HEK293T (cell line): Measurements from ENCODE around the gene PEAK1.
A peak's percentile ranks its signal among the peaks of the same experiment; 100 is the strongest.

Experiments
- CTCF ChIA-PET: fragments of 350-600 bp; formaldehyde crosslinking; extraction: SDS; loops from one replicate; lab custom pipeline; 2021; ENCODE audit warnings: antibody characterized with exemption, inconsistent platforms; lab: Yijun Ruan, JAX
- POLR2A ChIA-PET: fragments of 350-600 bp; formaldehyde crosslinking; extraction: SDS; loops from one replicate; lab custom pipeline; 2020; ENCODE audit warnings: antibody characterized with exemption, inconsistent platforms; lab: Yijun Ruan, JAX
- DNase-seq: peaks from one replicate; pipeline ENCODE4 v3.0.0; 2012; ENCODE audit warnings: mixed read lengths; ENCODE audit errors: extremely low spot score
- ARNT ChIP-seq: fragments of 450-650 bp; IDR thresholded peaks from 2 replicates; pipeline ENCODE4 v1.6.1; 2017; ENCODE audit warnings: mild to moderate bottlenecking
- BHLHE40 ChIP-seq: fragments of 450-650 bp; IDR thresholded peaks from 2 replicates; pipeline ENCODE4 v1.6.1; 2016; ENCODE audit warnings: mild to moderate bottlenecking, moderate library complexity, borderline replicate concordance
- CTBP1 ChIP-seq: fragments of 450-650 bp; IDR thresholded peaks from 2 replicates; pipeline ENCODE4 v1.6.1; 2016; ENCODE audit warnings: borderline replicate concordance
- ELF4 ChIP-seq: fragments of 450-650 bp; IDR thresholded peaks from 2 replicates; pipeline ENCODE4 v1.6.1; 2017; ENCODE audit warnings: antibody characterized with exemption
- FOXA1 ChIP-seq: fragments of 450-650 bp; IDR thresholded peaks from 2 replicates; pipeline ENCODE4 v1.6.1; 2016; ENCODE audit warnings: mild to moderate bottlenecking
- FOXK2 ChIP-seq: fragments of 450-650 bp; IDR thresholded peaks from 2 replicates; pipeline ENCODE4 v1.6.1; 2016; ENCODE audit warnings: mild to moderate bottlenecking
- FOXM1 ChIP-seq: fragments of 450-650 bp; IDR thresholded peaks from 2 replicates; pipeline ENCODE4 v1.6.1; 2017; ENCODE audit warnings: mild to moderate bottlenecking, borderline replicate concordance
- HDGF ChIP-seq: fragments of 450-650 bp; IDR thresholded peaks from 2 replicates; pipeline ENCODE4 v1.6.1; 2017; ENCODE audit warnings: antibody characterized with exemption, borderline replicate concordance
- L3MBTL2 ChIP-seq: fragments of 450-650 bp; conservative IDR thresholded peaks from 2 replicates; pipeline ENCODE4 v1.6.1; 2016; ENCODE audit warnings: mild to moderate bottlenecking
- LEF1 ChIP-seq: fragments of 450-650 bp; IDR thresholded peaks from 2 replicates; pipeline ENCODE4 v1.6.1; 2017; ENCODE audit warnings: mild to moderate bottlenecking, borderline replicate concordance
- NFRKB ChIP-seq: fragments of 450-650 bp; IDR thresholded peaks from 2 replicates; pipeline ENCODE4 v1.6.1; 2016; ENCODE audit warnings: mild to moderate bottlenecking, moderate library complexity
- SP1 ChIP-seq: fragments of 450-650 bp; IDR thresholded peaks from 2 replicates; pipeline ENCODE4 v1.6.1; 2017
- SUZ12 ChIP-seq: fragments of 450-650 bp; IDR thresholded peaks from 2 replicates; pipeline ENCODE4 v1.6.1; 2016; ENCODE audit warnings: mild to moderate bottlenecking
- TARDBP ChIP-seq: fragments of 450-650 bp; IDR thresholded peaks from 2 replicates; pipeline ENCODE4 v1.6.1; 2016
- ZNF384 ChIP-seq: fragments of 450-650 bp; IDR thresholded peaks from 2 replicates; pipeline ENCODE4 v1.6.1; 2016
- TF ChIP-seq, protein P1 (sequence below): fragments of 450-650 bp; IDR thresholded peaks from 2 replicates; pipeline ENCODE4 v1.6.1; 2016

Gene PEAK1

DNA sequence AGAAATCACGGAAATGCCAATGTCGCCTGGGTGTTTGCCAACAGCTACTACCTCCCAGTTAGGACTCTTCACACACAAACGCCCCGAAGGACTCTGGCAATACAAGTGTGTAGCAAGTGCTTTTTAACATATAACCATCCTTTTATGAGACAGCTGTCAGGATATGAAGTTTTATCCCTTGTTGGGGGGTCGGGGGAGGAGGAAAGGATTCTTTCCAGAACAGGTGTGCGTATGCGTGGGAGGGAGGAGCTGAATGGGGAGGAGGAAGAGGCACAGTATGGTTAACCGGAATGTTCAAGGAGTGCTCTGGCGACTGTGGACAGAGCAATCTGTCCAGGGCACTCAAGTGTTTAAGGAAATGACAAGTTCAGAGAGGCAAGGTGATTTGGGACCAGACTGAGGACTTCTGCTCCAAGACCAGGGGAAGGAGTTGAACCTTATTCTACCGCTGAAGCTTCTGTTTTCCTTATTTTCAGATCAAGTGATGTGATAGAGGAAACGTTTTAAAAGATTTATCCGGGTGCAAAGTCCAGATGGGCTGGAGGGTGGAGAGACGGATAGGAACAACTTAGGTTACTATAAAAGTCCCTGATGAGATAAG lies 350.3 kb downstream of the PEAK1 start:
- no peak for DNase-seq
- TF ChIP-seq, protein P1, sequence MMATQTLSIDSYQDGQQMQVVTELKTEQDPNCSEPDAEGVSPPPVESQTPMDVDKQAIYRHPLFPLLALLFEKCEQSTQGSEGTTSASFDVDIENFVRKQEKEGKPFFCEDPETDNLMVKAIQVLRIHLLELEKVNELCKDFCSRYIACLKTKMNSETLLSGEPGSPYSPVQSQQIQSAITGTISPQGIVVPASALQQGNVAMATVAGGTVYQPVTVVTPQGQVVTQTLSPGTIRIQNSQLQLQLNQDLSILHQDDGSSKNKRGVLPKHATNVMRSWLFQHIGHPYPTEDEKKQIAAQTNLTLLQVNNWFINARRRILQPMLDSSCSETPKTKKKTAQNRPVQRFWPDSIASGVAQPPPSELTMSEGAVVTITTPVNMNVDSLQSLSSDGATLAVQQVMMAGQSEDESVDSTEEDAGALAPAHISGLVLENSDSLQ, result no peak
- TF ChIP-seq CTBP1 (no peak), SP1 (no peak), FOXM1 (no peak), SUZ12 (no peak), BHLHE40 (no peak), NFRKB (no peak), L3MBTL2 (no peak), HDGF (no peak), FOXK2 (no peak), ZNF384 (no peak), ARNT (no peak), TARDBP (no peak)
- CTCF ChIA-PET, result interaction anchor here (1.7 kb wide), 1 partner anchor 96 kb away, joined by 3 read pairs; no protein-coding TSS in a partner anchor
- POLR2A ChIA-PET, result interaction anchor here (0.6 to 1.5 kb wide), 2 partner anchors 9 to 44 kb away, joined by 3 to 4 read pairs; no protein-coding TSS in a partner anchor

DNA sequence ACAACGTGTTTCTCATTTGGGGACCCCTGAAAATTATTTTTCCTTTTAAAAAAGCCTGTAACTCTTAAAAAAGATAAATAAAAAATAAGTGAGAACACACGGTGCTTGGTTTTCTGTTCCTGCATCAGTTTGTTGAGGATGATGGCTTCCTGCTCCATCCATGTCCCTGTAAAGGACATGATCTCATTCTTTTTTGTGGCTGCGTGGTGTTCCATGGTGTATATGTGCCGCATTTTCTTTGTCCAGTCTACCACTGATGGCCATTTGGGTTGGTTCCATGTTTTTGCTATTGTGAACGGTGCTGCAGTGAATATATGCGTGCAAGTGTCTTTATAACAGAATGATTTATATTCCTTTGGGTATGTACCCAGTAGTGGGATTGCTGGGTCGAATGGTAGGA lies 351.3 kb downstream of the PEAK1 start:
- TF ChIP-seq SP1, result no peak
- no peak for TF ChIP-seq FOXM1
- TF ChIP-seq, protein P1, result no peak
- no peak for TF ChIP-seq L3MBTL2
- TF ChIP-seq ZNF384, result no peak
- TF ChIP-seq LEF1, result no peak
- TF ChIP-seq SUZ12, result no peak
- ChIA-PET CTCF (interaction anchor here (1.7 kb wide), 1 partner anchor 95 kb away, joined by 3 read pairs; no protein-coding TSS in a partner anchor), POLR2A (interaction anchor here (1.5 kb wide), 1 partner anchor 8 kb away, joined by 4 read pairs; no protein-coding TSS in a partner anchor)
- DNase-seq, result no peak

DNA sequence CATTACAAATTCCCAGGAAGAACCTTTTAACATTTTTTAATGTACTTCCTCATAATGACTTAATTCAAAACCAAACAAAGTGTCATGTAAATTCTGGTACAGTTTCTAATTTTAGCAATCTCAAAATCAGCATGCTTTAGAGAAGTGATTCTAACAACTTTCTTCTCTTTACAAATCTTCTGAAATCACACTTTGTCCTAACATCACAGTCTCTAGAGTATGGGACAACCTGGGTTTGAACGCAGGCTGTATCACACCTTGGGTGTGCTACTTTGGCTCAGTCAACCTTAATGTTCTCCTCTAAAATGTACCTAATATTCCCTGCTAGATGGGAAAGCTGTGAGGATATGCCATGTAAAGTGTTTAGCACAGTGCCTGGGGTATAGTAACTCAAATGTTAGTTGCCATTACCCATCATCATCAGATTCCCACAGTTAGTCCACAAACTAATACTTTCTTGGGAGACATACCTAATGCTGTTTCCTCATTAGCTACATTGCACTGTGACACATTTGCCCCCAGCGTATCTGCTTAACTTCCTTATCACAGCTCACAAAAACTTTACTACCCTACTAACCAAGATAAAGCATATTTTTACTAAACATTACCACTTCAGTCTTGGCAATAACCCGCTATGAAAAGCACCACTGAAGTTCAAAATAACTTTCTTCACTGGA lies 352.1 kb downstream of the PEAK1 start:
- no peak for DNase-seq

DNA sequence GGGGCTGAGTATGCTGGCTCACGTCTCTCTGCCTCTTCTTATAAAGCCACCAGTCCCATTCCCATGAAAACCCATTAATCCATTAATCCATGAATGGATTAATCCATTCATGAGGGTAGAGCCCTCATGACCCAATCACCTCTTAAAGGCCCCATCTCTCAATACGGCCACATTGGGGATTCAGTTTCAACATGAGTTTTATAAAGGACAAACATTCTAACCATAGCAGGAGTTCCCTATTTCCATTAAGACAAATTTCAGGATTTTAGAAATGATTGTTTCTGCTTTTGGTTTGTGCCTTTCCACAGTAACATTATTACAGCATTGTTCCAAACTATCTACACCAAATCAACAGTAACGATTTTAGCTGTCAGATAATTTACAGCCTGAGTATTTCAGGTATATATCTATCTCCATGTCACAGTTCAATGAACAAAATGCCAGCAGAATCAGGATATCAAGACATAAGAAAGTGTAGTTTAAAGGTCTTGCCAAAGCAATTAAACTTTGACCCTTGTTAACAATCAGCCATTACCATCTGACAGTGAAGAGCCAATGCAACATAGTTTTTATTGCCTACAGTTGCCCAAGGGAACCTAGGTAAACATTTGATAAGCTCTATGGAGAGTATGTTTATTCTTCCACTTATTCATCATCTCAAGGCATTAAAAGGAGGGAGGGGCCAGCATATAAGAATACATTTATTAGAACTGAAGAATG lies 352.8 kb downstream of the PEAK1 start:
- peak; percentile 34 for DNase-seq
- POLR2A ChIA-PET, result interaction anchor here (1.0 kb wide), 1 partner anchor 136 kb away, joined by 5 read pairs; the partner anchor contains the start of gene RCN2
- TF ChIP-seq, protein P1, result peak; percentile 91
- TF ChIP-seq HDGF (no peak), FOXM1 (no peak), CTBP1 (peak; percentile 95), FOXA1 (peak; percentile 78), ARNT (0 out of 2 replicates have a peak, but pooled peaks have one; percentile 14), LEF1 (peak; percentile 18; the same call in 1 of the 2 replicates), FOXK2 (no peak)
- CTCF ChIA-PET, result interaction anchor here (0.5 to 0.7 kb wide), 3 partner anchors 8 to 94 kb away, joined by 3 to 4 read pairs (median 3); no protein-coding TSS in a partner anchor

More for the DNA sequence above, 352.1 kb downstream of the PEAK1 start:
- POLR2A ChIA-PET, result interaction anchor here (1.0 kb wide), 1 partner anchor 137 kb away, joined by 5 read pairs; the partner anchor contains the start of gene RCN2
- CTCF ChIA-PET, result interaction anchor here (0.5 to 0.7 kb wide), 2 partner anchors 33 to 95 kb away, joined by 3 to 4 read pairs; no protein-coding TSS in a partner anchor
- TF ChIP-seq HDGF, result no peak
- TF ChIP-seq CTBP1, result no peak
- no peak for TF ChIP-seq ARNT
- no peak for TF ChIP-seq FOXK2
- TF ChIP-seq TARDBP, result no peak
- TF ChIP-seq SUZ12, result no peak
- TF ChIP-seq FOXM1, result no peak
- no peak for TF ChIP-seq LEF1
- TF ChIP-seq, protein P1, result no peak
- TF ChIP-seq ZNF384, result no peak
- TF ChIP-seq L3MBTL2, result no peak
- TF ChIP-seq NFRKB, result no peak
- no peak for TF ChIP-seq BHLHE40
- TF ChIP-seq SP1, result no peak
- TF ChIP-seq FOXA1, result no peak
- TF ChIP-seq ELF4, result no peak

DNA sequence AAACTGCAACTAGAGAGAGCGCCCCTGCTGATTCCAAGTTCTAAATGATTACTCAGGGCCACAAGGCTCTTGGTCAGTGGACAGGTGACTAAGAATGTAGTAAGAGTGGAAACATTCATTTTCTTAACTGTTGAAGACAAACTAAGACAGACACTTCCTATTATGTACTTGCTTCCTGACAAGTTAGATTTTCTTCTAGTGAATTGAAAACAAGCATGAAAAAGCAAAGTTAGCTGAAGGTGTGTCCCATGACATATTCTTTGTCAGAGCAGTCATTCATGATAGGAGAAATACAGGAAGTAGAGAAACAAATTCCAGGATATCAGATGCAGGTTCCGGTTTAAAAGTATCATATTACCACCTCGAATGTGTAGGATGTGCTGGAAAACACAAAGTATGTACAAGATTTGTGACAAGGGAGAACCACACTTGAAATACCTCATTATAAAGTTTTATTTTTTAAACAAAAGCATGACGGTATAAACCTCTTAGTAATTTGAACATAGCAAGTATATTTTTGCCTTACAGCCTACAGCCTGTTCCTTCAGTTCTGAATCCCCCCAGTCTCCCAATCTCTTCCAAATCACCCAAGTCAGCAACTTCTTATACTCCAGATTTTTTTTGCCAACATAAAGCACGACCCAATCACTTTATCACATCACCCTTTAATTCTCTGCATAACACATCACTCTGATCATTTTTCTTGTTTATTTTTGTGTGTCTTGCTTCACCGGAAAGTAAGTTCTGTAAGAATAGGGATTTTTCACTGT lies 355.2 kb downstream of the PEAK1 start:
- ChIA-PET POLR2A (no interaction called here), CTCF (interaction anchor here (0.7 kb wide), 1 partner anchor 19 kb away, joined by 3 read pairs; no protein-coding TSS in a partner anchor)
- no peak for DNase-seq

More for the DNA sequence above, 355.2 kb downstream of the PEAK1 start:
- TF ChIP-seq SUZ12 (no peak), ELF4 (0 out of 2 replicates have a peak, but pooled peaks have one; percentile 27)
